Prostate gland (tissue), 2 donors: ENCODE results near the gene PDE8B.

ENCODE experiments used
- CTCF ChIP-seq, 4 experiments: fragments of 200-600 bp in 2 of 4; fragments of 450-650 bp in 2 of 4; sonication (generic) in 2 of 4; IDR thresholded peaks; 1 replicate in 3 of 4; 2 replicates in 1 of 4; pipeline ENCODE4 v1.5.1; 2016 to 2019; ENCODE audit warnings: antibody characterized with exemption in 4 of 4, mild to moderate bottlenecking in 2 of 4, moderate library complexity in 2 of 4
- POLR2AphosphoS5 ChIP-seq: sonication (generic); formaldehyde crosslinking; IDR thresholded peaks from one replicate; pipeline ENCODE4 v1.6.1; 2017; ENCODE audit warnings: antibody characterized with exemption

- TF ChIP-seq POLR2AphosphoS5: no peak
- no peak for TF ChIP-seq CTCF (IDR thresholded peaks at IDR 0.05)
These were observed 95.5 kb downstream of the PDE8B start for GRCh38 chr5:77305956-77306355.
